SU-DHL-6 (cell line): ENCODE data around the gene HOXB3.

Experiments used
- H2AFZ ChIP-seq: fragments of 200-600 bp; sonication (generic); 2 replicates; pipeline ENCODE4 v1.6.1; 2014; ENCODE audit warnings: low read depth, mild to moderate bottlenecking, moderate library complexity, mixed read lengths, antibody characterized with exemption, low read length; ENCODE audit not compliant: severe bottlenecking
- H3F3A ChIP-seq: fragments of 200-600 bp; shearing (Covaris generic); 2 replicates; pipeline ENCODE4 v1.6.0; 2016; ENCODE audit warnings: antibody characterized with exemption, mild to moderate bottlenecking; ENCODE audit not compliant: insufficient read depth
- H3K27ac ChIP-seq: fragments of 200-600 bp; sonication (generic); 2 replicates; pipeline ENCODE4 v1.5.1; 2016; ENCODE audit warnings: low read depth, mild to moderate bottlenecking, low read length, moderate library complexity, mixed read lengths
- H3K27me3 ChIP-seq: fragments of 200-600 bp; sonication (generic), shearing (Covaris generic); 2 replicates; pipeline ENCODE4 v1.6.0; 2014; ENCODE audit warnings: mild to moderate bottlenecking, low read length
- H3K36me3 ChIP-seq: fragments of 200-600 bp; sonication (generic); 2 replicates; pipeline ENCODE4 v1.6.1; 2014; ENCODE audit warnings: mild to moderate bottlenecking, low read length, mixed read lengths
- H3K4me2 ChIP-seq: fragments of 300-600, 200-600 bp; shearing (Covaris generic), sonication (generic); 2 replicates; pipeline ENCODE4 v1.6.0; 2014; ENCODE audit warnings: low read length, low read depth, mild to moderate bottlenecking; ENCODE audit not compliant: poor library complexity, severe bottlenecking
- H3K4me3 ChIP-seq: fragments of 200-600 bp; sonication (generic); 2 replicates; pipeline ENCODE4 v1.5.1; 2014; ENCODE audit warnings: antibody characterized with exemption, low read length, mild to moderate bottlenecking, mixed read lengths; ENCODE audit not compliant: insufficient read depth, poor library complexity, severe bottlenecking
- H3K79me2 ChIP-seq: fragments of 200-600 bp; sonication (generic); 2 replicates; pipeline ENCODE4 v1.6.1; 2014; ENCODE audit warnings: mild to moderate bottlenecking, low read length, moderate library complexity; ENCODE audit not compliant: insufficient read depth
- H3K9ac ChIP-seq: fragments of 200-600 bp; sonication (generic); 2 replicates; pipeline ENCODE4 v1.7.0; 2014; ENCODE audit warnings: mild to moderate bottlenecking, low read length
- H3K9me2 ChIP-seq: fragments of 200-600 bp; sonication (generic); replicated peaks from 2 replicates; pipeline ENCODE4 v1.6.1; 2014; ENCODE audit warnings: low read length; ENCODE audit not compliant: insufficient read depth
- H3K9me3 ChIP-seq: fragments of 200-600 bp; sonication (generic); 2 replicates; pipeline ENCODE4 v1.6.1; 2014; ENCODE audit warnings: low read length, mixed read lengths; ENCODE audit not compliant: insufficient read depth
- H4K20me1 ChIP-seq: fragments of 200-600 bp; sonication (generic); 2 replicates; pipeline ENCODE4 v1.6.1; 2014; ENCODE audit warnings: low read depth, mild to moderate bottlenecking, antibody characterized with exemption, low read length, moderate library complexity, mixed read lengths
- EZH2phosphoT487 ChIP-seq: fragments of 200-600 bp; sonication (generic), shearing (Covaris generic); conservative IDR thresholded peaks from 2 replicates; pipeline ENCODE4 v1.6.1; 2018; ENCODE audit warnings: mild to moderate bottlenecking, antibody characterized with exemption, low read length, moderate library complexity, mixed read lengths
- TF ChIP-seq, protein P1 (sequence below): fragments of 200-600 bp; sonication (generic); IDR thresholded peaks from one replicate; pipeline ENCODE4 v1.5.1; 2017; ENCODE audit warnings: antibody characterized with exemption, mild to moderate bottlenecking, low read length, moderate library complexity; ENCODE audit not compliant: insufficient read depth, poor library complexity, severe bottlenecking

The HOXB3 gene

DNA sequence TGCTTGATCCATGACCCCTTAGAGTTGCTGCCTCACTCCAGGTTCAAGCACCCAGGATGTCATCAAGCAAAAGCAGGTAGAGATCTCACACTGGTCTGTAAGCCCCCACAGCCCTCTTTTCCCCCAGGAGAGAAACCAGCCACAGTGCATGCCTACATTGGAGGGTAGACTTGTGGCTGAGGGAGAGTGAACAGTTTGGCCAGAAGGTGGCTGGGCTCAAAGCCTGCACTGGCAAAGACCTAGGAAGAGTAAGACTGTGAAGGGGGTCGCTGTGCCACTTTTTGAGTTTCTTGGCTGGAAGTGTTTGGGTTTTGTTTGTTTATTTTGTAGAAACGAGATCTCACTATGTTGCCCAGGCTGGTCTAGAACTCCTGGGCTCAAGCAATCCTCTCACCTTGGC is 87.7 kb downstream of the HOXB3 start:
- Histone ChIP-seq H3K36me3 (no peaks in the 10 kb centered on the region), H3K27ac (no peak overlapping the region), H3K4me2 (no peak overlapping the region), H3K9me3 (no peaks in the 10 kb centered on the region), H3K9me2 (no peaks in the 10 kb centered on the region), H3K79me2 (no peaks in the 10 kb centered on the region), H3K27me3 (no peaks in the 10 kb centered on the region), H3F3A (no peaks in the 10 kb centered on the region), H2AFZ (no peak overlapping the region), H3K9ac (no peak overlapping the region), H4K20me1 (no peaks in the 10 kb centered on the region), H3K4me3 (no peak overlapping the region)
- TF ChIP-seq EZH2phosphoT487 = no peak
- TF ChIP-seq, protein P1, sequence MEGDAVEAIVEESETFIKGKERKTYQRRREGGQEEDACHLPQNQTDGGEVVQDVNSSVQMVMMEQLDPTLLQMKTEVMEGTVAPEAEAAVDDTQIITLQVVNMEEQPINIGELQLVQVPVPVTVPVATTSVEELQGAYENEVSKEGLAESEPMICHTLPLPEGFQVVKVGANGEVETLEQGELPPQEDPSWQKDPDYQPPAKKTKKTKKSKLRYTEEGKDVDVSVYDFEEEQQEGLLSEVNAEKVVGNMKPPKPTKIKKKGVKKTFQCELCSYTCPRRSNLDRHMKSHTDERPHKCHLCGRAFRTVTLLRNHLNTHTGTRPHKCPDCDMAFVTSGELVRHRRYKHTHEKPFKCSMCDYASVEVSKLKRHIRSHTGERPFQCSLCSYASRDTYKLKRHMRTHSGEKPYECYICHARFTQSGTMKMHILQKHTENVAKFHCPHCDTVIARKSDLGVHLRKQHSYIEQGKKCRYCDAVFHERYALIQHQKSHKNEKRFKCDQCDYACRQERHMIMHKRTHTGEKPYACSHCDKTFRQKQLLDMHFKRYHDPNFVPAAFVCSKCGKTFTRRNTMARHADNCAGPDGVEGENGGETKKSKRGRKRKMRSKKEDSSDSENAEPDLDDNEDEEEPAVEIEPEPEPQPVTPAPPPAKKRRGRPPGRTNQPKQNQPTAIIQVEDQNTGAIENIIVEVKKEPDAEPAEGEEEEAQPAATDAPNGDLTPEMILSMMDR = no peak

DNA sequence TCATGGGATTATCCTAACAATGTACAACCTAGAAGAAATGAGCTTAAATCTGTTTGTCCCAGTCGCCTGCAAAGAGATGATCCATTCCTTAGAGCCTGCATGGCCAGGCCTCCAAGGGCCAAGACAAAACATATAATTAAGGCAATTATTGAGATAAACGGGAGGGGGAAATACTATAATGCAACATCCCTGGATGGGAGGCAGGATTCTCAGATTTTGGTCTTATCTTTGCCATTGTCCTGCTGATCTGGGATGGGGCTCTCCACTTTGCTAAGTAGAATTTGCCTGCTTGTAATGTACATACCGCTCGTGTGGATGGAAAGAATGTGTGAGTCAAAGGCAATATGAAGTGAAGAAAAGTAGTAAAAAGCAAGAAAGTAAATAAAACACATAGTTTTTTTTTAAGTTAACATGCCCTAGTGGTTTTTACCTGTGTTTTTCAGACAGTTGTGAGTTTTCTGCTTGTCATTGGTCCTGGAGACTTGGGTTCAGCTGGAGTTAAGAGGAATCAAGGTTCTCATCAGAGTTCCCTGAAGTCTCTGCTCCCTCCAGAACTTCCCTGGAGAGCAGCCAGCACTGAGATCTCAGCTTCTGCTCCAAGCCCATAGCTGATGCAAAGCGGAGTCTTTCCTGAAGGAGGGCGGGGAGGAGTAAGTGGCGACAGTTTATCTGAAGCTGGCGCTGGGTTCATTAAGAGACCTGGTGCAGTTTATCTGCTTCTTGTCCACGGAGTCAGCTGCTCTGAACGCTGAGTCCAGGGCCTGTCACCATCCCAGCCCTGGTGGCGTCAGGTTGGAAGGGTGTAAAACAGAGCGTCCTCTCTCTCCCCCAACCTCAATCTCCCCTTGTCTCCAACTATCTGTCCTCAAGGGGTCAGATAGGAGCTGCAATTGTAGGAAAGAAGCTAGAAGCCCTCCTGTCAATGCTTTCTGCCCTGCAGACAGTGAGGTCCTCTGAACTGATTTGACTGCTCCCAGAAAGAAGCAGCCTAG is 89.3 kb downstream of the HOXB3 start:
- Histone ChIP-seq H2AFZ (no peak overlapping the region), H4K20me1 (no peaks in the 10 kb centered on the region), H3K27me3 (no peaks in the 10 kb centered on the region), H3K4me2 (no peak overlapping the region), H3K27ac (no peak overlapping the region), H3K79me2 (no peaks in the 10 kb centered on the region), H3K4me3 (no peak overlapping the region), H3F3A (no peaks in the 10 kb centered on the region), H3K9me2 (no peaks in the 10 kb centered on the region), H3K36me3 (no peaks in the 10 kb centered on the region), H3K9me3 (no peaks in the 10 kb centered on the region), H3K9ac (no peak overlapping the region)
- TF ChIP-seq EZH2phosphoT487 = no peak
- TF ChIP-seq, protein P1 = no peak

DNA sequence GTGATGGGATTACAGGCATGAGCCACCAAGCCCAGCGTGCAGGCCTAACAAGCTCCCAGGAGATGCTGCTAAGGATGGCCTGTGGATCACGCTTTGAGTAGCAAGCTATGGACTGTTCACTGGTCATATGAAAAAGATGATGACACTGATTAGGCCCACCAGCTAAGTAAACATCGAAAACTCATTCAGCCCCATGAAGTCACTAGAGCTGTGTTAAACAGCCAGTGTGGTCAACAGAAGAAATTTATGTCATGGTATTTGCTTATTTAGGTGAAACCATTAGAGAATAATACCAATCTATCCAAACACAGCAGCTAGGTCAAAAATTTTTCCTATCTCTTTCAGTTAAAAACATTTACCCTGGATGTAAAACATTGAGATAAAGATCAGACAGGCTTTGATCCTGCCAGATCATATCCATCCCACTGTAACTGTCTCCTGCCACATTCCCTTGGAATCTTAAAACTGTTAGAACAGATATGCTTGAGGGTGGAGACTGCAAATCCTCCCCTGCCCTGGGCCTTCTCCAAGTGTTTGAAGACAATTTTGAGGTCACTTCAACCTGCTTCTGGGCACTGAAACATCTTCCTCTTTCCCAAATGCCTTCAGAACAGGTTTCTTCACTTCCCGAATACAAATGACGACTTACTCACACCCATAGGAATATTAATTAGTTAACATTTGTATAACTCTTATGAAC is 90.2 kb downstream of the HOXB3 start:
- Histone ChIP-seq H2AFZ (no peak overlapping the region), H3K9me2 (no peaks in the 10 kb centered on the region), H3K27me3 (no peaks in the 10 kb centered on the region), H3K36me3 (no peaks in the 10 kb centered on the region), H3K9ac (no peak overlapping the region), H3K79me2 (no peaks in the 10 kb centered on the region), H4K20me1 (no peaks in the 10 kb centered on the region), H3K9me3 (no peaks in the 10 kb centered on the region), H3K4me2 (no peak overlapping the region), H3K4me3 (no peak overlapping the region), H3F3A (no peaks in the 10 kb centered on the region), H3K27ac (no peak overlapping the region)
- TF ChIP-seq, protein P1 = no peak
- no peak for TF ChIP-seq EZH2phosphoT487
